ENCODE data around the gene BTG2. TPM values are rescaled to one million over a fixed set of nuclear protein-coding genes. Genes with fewer than 3 reads are reported as not detected.
A peak's percentile ranks its signal among the peaks of the same experiment; 100 is the strongest.

The BTG2 gene
- total RNA-seq, 3 donors from 2014 or later, result 82.7 to 271 (median 102) TPM

DNA sequence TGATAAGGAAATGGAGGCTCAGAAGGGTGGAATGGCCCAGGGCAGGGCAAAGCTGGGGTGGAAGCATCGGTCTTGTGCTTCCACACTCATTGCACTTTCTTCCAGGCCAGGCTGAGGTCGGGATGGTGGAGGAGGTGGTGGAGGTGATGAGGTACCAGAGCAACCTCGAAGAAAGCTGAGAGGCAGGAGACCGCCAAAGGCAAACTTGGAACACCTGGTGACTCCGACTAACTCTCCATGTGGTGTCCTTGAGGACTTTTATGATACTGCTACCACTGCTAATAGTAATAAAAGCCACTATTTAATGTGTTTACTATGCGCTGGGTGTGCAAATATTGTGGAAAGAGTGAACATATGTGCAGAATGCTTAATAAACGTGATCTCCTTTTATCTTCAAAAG lies 16.9 kb upstream of the BTG2 start:
- DNase-seq (ENCODE audit: low spot score in 2 of 2), result no peak
- Histone ChIP-seq H3K4me1 (peaks cover 7 to 16% of the 10 kb centered on the region in 2 donors), H3K4me3 (no peak overlapping the region), H3K27ac (peak overlapping the region; percentile 97), H3K36me3 (no peaks in the 10 kb centered on the region), H3K9me3 (no peaks in the 10 kb centered on the region), H3K27me3 (no peaks in the 10 kb centered on the region)
- intact Hi-C loops (cut with DNase I; ENCODE audit: low total_unique reads), result no loop called here
- TF ChIP-seq POLR2A (IDR thresholded peaks at IDR 0.05), result no peak
- no peak for TF ChIP-seq POLR2AphosphoS5 (IDR thresholded peaks at IDR 0.05)
- TF ChIP-seq, protein P1, sequence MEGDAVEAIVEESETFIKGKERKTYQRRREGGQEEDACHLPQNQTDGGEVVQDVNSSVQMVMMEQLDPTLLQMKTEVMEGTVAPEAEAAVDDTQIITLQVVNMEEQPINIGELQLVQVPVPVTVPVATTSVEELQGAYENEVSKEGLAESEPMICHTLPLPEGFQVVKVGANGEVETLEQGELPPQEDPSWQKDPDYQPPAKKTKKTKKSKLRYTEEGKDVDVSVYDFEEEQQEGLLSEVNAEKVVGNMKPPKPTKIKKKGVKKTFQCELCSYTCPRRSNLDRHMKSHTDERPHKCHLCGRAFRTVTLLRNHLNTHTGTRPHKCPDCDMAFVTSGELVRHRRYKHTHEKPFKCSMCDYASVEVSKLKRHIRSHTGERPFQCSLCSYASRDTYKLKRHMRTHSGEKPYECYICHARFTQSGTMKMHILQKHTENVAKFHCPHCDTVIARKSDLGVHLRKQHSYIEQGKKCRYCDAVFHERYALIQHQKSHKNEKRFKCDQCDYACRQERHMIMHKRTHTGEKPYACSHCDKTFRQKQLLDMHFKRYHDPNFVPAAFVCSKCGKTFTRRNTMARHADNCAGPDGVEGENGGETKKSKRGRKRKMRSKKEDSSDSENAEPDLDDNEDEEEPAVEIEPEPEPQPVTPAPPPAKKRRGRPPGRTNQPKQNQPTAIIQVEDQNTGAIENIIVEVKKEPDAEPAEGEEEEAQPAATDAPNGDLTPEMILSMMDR (IDR thresholded peaks at IDR 0.05), result no peak

DNA sequence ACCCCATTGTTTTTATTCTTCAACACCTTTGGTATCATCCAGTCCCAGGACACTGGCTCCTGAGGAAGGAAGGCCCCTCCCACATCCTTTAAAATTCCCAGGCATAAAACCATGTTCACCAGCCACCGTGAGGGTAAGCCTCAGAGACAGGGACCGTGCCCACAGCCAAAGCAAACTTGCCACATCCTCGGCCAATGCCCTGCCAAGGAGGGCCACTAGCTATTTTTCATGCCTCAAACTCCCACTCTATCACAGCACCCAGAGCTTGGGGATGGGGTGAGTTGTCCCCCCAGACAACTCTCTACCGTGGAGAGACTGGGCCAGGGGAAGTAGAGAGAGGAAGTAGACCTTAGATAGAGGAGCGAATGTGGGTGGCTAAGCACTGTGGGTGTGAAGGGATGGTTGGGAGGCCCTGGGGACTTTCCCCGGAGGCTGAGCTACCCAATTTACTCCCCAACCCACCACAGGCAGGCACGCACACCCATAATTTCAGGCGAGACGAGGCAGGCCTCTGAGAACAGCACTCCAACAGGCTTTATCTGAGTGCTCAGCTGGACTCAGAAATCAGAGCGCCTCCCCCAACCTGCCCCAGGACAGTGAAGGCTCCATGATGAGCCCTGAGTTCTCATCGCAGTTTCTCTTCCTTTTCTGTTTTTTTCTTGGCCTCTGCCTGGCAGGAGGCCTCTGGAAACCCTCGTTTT lies 15.9 kb upstream of the BTG2 start:
- Histone ChIP-seq H3K9me3 (no peaks in the 10 kb centered on the region), H3K27ac (peak overlapping the region; percentile 97), H3K4me1 (peaks cover 7 to 16% of the 10 kb centered on the region in 2 donors), H3K4me3 (peak overlapping the region in 1 of 3 donors; percentile 57), H3K36me3 (no peaks in the 10 kb centered on the region), H3K27me3 (no peaks in the 10 kb centered on the region)
- DNase-seq (ENCODE audit: low spot score in 2 of 2), result no peak
- intact Hi-C loops (cut with DNase I; ENCODE audit: low total_unique reads), result no loop called here
- TF ChIP-seq, protein P1 (IDR thresholded peaks at IDR 0.05), result no peak
- no peak for TF ChIP-seq POLR2AphosphoS5 (IDR thresholded peaks at IDR 0.05)
- TF ChIP-seq POLR2A (IDR thresholded peaks at IDR 0.05), result no peak

DNA sequence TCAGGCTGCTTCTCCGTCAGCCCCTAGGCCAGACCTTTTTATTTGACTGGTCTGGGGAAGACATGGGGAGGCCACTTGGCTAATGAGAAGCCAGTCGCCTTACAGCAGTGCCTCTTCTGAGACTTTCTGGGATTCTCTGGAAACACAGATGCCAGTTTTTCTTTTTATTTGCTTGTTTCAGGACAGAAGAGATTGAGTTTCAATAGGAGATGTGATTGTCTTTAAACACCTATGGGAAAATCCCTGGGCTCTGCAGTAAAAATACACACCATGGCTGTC lies 15.4 kb upstream of the BTG2 start:
- Histone ChIP-seq H3K4me1 (peaks cover 7 to 16% of the 10 kb centered on the region in 2 donors), H3K36me3 (no peaks in the 10 kb centered on the region), H3K27me3 (no peaks in the 10 kb centered on the region), H3K9me3 (no peaks in the 10 kb centered on the region), H3K27ac (peak overlapping the region; percentile 97), H3K4me3 (peak overlapping the region in 2 of 3 donors; percentile 40 to 57)
- no peak for TF ChIP-seq POLR2AphosphoS5 (IDR thresholded peaks at IDR 0.05)
- no peak for TF ChIP-seq POLR2A (IDR thresholded peaks at IDR 0.05)
- TF ChIP-seq, protein P1 (IDR thresholded peaks at IDR 0.05), result no peak
- DNase-seq (ENCODE audit: low spot score in 2 of 2), result no peak
- intact Hi-C loops (cut with DNase I; ENCODE audit: low total_unique reads), result no loop called here

DNA sequence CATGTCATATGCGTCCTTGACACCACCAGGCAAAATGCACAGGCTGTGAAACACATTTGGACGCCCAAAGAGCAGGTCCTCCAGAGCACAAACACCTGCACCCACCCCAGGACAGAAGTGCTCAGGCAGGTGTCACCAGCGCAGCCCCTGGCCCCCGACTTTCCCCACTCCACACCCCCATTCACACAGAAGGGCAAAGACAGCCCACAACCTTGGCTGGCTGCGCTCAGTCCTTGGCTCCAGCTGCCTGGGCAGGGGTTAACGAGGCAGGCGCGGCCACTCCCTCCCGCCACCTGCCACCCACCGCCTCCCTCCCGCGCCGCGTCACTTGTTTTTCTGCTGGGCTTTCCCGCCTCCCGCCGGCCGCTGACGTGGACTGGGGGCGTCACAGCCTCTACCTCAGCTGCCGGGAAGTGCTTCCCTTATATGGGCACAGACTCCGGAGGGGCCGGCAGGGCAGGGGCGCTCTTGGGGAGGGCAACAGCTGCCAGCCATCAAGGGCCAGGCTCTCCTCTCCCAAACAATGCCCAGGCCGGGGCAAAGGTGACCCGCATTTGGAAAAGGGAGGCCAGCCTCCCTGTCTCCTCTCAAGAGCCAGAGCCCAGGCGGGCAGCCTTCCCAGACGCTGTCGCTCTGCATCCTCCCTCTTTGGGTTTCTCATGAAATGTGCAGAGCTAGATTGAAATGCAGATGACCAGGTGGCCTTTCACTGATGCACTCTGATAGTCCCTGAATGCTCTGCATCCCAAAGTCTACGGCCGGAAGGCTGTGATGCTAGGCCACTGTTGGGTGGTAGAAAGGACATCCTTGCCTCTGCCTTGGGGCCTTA lies 14.8 kb upstream of the BTG2 start:
- DNase-seq (ENCODE audit: low spot score in 2 of 2), result peak; percentile 98
- H3K27ac ChIP-seq, result peak overlapping the region; percentile 97
- intact Hi-C loops (cut with DNase I; ENCODE audit: low total_unique reads), result no loop called here
- no peaks in the 10 kb centered on the region for H3K36me3 ChIP-seq
- H3K27me3 ChIP-seq, result no peaks in the 10 kb centered on the region
- no peaks in the 10 kb centered on the region for H3K9me3 ChIP-seq
- peak overlapping the region in 2 of 3 donors; percentile 40 to 57 for H3K4me3 ChIP-seq
- TF ChIP-seq POLR2AphosphoS5 (IDR thresholded peaks at IDR 0.05) (peak; percentile 81 to 90 (median 84)), POLR2A (IDR thresholded peaks at IDR 0.05) (peak; percentile 51)
- TF ChIP-seq, protein P1 (IDR thresholded peaks at IDR 0.05), result no peak
- H3K4me1 ChIP-seq, result peaks cover 7 to 16% of the 10 kb centered on the region in 2 donors

All from breast epithelium (tissue), 4 donors.